B cell (primary cell): Measurements from ENCODE around the gene CDKN2D.

Source experiments
- EZH2 ChIP-seq: IDR thresholded peaks from 2 replicates; pipeline ENCODE4 v1.6.1; 2012; ENCODE audit warnings: borderline replicate concordance, low read depth, mild to moderate bottlenecking, moderate library complexity, low read length; ENCODE audit not compliant: insufficient read depth, poor library complexity, severe bottlenecking
- TF ChIP-seq, protein P1 (sequence below): fragments of 200-600 bp; IDR thresholded peaks from one replicate; pipeline ENCODE4 v1.8.0; 2022; ENCODE audit warnings: antibody characterized with exemption, mild to moderate bottlenecking

DNA sequence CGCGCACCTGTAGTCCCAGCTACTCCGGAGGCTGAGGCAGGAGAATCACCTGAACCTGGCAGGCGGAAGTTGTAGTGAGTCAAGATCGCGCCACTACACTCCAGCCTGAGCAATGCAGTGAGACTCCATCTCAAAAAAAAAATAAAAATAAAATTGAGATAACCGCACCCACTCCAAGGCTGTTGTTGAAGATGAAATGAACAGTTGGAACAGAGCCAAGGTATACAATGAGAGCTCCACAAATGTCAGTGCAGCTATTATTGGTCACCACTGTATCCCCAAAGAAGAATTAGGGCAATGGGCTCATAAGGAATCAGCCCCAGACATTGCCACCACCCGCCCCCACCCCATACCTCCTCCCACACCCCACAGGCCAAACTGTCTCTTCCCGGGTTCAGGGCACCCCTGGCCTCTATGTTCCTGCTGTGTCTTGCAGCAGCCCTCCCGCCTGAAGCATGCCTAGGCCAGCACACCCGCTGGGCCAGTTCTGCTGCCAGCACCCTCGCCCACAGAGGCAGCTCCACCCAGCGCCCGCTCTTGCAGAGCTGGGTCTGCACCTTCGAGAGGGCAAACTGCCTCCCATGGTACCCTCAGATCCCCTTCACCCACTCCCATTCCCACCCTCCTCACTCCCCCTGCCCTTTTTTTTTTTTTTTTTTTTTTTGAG is 48.0 kb downstream of the CDKN2D start:
- TF ChIP-seq, protein P1, sequence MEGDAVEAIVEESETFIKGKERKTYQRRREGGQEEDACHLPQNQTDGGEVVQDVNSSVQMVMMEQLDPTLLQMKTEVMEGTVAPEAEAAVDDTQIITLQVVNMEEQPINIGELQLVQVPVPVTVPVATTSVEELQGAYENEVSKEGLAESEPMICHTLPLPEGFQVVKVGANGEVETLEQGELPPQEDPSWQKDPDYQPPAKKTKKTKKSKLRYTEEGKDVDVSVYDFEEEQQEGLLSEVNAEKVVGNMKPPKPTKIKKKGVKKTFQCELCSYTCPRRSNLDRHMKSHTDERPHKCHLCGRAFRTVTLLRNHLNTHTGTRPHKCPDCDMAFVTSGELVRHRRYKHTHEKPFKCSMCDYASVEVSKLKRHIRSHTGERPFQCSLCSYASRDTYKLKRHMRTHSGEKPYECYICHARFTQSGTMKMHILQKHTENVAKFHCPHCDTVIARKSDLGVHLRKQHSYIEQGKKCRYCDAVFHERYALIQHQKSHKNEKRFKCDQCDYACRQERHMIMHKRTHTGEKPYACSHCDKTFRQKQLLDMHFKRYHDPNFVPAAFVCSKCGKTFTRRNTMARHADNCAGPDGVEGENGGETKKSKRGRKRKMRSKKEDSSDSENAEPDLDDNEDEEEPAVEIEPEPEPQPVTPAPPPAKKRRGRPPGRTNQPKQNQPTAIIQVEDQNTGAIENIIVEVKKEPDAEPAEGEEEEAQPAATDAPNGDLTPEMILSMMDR = no peak
- TF ChIP-seq EZH2 = no peak
